B cell (primary cell): ENCODE results near the gene BMPR1A.

Source experiments
- CTCF ChIP-seq: fragments of 200-600 bp; IDR thresholded peaks from one replicate; pipeline ENCODE4 v1.8.0; 2022; ENCODE audit warnings: antibody characterized with exemption, mild to moderate bottlenecking
- EZH2 ChIP-seq: IDR thresholded peaks from 2 replicates; pipeline ENCODE4 v1.6.1; 2012; ENCODE audit warnings: borderline replicate concordance, low read depth, mild to moderate bottlenecking, moderate library complexity, low read length; ENCODE audit not compliant: insufficient read depth, poor library complexity, severe bottlenecking

GRCh38 chr10:86790394-86790793 lies 34.0 kb downstream of the BMPR1A start:
- no peak for TF ChIP-seq CTCF
- TF ChIP-seq EZH2: no peak
